HG02884 (cell line): Measurements from ENCODE around the gene ACOT4.
A peak's percentile ranks its signal among the peaks of the same experiment; 100 is the strongest.
"Not testable (repeated sequence)": the region's sequence is repeated elsewhere in the genome, so short reads cannot be mapped to it uniquely, and the experiment has no call there.

Source experiments
- ATAC-seq: cut with Tn5 transposase; IDR thresholded peaks from one replicate; pipeline ENCODE4 v1.9.1; 2021; ENCODE audit warnings: mild to moderate bottlenecking, moderate library complexity; ENCODE audit not compliant: unreplicated experiment

The ACOT4 gene

DNA sequence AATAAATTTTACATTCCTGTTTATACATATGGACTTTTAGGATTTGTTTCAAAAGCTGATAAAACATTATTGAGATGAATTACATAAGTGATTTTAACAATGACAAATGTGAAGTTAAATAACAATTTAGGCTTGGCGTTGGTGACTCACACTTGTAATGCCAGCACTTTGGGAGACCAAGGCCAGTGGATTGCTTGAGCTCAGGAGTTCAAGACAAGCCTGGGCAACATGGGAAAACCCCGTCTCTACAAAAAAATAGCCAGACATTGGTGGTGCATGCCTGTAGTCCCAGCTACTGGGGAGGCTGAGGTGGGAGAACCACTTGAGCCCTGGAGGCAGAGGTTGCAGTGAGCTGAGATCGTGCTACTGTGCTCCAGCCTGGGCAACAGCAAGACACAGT, 15.3 kb upstream of the ACOT4 start:
- no peak for ATAC-seq

DNA sequence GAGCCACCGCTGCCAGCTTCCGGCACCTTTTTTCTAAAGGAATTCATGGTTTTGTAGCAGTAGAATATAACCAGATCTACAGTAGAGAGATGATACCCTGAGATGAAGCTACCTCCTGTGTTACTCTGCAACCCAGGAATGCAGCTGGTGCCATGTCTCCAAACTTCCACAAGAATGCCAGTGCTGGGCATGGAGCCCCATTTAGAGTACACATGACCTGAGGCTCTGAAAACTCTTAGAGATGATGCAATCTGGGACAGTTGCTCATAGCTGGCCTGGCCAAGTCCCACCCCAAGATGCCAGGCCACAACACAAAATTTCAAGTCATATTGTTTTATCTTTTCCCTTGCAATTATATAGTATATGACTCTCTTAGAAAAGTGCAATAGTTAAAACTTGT, 14.5 kb upstream of the ACOT4 start:
- ATAC-seq = not testable (repeated sequence)

DNA sequence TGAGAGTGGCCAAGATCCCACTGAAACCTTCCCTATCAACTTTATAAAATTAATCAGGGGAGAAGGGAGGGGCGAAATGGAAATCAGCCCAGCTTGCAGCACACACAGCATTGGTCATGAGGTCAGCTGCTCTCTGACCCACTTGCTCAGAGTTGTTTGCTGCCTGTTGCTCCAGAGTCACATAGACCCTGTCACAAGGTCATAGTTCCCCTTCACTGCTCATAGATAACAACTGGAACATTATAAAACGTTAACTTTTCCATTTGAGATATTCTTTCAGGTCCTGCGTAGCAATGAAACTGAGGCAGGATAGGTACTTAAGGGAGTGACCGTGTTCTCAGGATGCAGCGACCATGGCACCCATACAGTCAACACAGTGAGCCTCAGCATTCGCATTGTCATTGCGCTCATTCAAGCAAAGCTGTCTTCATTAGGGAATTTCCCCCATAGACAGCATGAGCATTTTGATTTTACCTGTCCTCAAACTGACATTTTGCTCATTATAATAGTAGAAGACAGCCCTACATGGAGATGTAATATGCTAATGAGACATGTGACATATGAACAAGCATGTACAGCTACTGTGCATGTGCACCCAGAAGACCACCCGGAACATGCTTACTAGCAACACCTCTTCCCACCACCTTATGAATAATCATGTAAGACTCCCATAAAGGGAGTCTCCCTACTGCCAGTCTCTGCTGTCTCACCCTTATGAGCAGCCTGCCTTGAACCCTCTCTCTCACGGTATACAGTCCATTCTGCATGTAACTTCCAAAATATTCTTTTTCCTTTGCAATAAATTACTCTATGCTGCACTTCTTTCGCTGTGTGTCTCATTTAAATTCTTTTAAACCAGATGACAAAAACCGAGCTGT, 9.3 kb upstream of the ACOT4 start:
- ATAC-seq = not testable (repeated sequence)

DNA sequence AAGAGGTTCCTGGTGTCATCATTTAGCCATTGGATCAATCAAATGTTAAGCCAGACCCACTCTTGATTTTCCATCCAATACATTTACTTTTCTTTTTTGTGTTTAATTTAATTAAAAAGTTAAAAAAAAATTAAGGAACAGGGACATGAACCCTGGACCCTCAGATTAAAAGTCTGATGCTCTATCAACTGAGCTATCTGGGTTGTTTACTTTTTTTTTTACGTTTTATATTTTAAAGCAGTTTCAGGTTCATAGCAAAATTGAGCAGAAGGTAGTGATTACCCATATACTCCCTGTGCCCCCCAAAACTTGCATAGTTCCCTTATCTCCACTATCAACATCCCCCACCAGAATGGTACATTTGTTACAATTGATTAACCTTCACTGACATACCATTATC, 3.0 kb upstream of the ACOT4 start:
- no peak for ATAC-seq

DNA sequence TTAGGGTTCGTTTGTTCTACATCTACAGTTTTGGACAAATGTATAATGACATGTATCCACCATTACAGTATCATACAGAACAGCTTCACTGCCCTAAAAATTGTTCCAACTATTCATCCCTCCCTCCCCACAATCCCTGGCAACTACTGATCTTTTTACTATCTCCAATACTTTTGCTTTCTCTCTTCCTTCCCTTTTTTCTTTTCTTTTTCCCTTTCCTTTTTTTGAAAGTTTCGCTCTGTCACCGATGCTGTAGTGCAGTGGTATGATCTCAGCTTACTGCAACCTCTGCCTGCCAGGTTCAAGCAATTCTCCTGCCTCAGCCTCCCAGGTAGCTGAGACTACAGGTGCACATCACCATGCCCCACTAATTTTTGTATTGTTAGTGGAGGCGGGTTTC, 2.6 kb upstream of the ACOT4 start:
- no peak for ATAC-seq

DNA sequence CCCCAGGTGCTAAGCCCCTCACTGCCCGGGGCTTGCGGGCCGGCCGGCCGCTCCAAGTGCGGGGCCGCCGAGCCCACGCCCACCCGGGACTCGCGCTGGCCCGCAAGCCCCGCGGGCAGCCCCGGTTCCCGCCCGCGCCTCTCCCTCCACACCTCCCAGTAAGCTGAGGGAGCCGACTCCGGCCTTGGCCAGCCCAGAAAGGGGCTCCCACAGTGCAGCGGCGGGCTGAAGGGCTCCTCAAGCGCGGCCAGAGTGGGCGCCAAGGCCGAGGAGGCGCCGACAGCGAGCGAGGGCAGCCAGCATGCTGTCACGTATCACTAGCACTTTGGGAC, 1.0 kb upstream of the ACOT4 start:
- ATAC-seq = not testable (repeated sequence)

DNA sequence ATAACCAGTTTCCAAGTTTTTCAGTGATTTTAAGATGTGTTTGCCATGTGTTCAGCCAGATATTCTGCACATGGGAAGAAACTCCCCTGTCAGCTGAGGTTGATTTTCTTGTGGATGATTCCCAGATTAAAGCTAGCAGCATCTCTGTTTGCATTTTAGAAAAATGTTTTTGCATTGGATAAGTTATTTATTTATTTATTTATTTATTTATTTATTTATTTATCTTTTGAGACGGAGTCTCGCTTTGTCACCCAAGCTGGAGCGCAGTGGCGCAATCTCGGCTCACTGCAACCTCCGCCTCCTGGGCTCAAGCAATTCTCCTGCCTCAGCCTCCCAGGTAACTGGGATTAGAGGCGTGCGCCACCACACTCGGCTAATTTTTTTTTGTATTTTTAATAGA, 2.8 kb downstream of the ACOT4 start:
- no peak for ATAC-seq

DNA sequence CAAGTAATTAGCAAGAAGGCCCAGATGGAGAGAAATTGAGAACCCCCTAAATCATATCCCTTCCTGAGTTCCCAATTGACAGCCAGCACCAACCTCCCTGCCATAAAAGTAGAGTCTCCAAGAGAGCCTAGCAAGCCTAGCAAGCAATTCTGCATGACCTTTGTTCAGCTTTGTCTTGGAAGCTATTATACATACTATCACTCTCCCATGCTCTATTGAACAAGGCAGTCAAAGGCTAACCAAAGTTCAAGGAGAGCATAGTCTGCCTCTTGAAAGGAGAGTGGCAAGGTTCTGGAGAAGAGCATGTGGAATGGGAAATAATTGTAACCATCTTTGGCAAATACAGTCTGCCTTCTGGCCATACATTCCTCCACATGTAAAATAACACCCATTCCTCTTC, 7.8 kb downstream of the ACOT4 start:
- ATAC-seq = no peak

DNA sequence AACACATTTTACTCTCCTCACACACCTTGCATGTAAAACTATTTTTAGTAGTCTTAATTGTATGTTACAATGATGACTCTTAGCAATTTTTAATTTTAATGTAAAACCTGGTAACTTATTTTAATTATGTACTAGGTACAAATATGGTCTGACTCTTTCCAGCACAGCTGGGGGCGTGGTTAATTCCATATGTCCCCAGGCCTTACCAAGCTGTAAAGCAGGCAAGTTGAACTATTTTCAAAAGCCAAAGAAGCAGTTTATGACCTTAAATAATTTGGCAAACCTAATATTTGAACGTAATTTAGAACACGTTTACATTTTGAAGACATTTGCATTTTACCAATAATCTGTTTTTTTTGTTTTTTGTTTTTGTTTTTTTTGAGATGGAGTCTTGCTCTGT, 11.3 kb downstream of the ACOT4 start:
- no peak for ATAC-seq

DNA sequence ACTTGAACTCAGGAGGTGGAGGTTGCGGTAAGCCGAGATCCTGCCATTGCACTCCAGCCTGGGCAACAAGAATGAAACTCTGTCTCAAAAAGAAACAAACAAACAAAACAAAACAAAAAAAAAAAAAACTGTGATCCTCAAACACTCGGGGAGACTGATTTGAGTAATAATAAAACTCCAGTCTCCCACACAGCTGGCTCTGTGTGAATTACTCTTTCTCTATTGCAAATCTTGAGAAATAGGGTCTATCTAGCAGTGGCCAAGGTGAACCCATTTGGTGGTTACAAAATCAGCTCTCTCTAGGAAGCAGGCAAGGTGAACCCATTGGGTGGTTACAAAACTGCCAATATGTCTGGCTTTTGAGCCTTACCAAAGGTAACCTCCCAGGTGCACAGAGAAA, 14.6 kb downstream of the ACOT4 start:
- ATAC-seq = no peak

DNA sequence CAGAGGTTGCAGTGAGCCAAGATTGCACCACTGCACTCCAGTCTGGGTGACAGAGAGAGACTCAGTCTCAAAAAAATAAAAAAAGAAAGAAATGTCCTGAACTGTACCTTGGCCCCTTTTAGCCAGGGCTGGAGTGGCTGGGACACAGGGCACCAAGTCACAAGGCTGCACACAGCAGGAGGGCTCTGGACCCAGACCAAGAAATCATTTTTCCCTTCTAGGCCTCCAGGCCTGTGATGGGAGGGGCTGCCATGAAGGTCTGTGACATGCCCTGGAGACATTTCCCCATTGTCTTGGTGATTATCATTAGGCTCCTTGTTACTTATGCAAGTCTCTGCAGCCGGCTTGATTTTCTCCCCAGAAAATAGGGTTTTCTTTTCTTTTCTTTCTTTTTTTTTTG, 15.6 kb downstream of the ACOT4 start:
- ATAC-seq = no peak

DNA sequence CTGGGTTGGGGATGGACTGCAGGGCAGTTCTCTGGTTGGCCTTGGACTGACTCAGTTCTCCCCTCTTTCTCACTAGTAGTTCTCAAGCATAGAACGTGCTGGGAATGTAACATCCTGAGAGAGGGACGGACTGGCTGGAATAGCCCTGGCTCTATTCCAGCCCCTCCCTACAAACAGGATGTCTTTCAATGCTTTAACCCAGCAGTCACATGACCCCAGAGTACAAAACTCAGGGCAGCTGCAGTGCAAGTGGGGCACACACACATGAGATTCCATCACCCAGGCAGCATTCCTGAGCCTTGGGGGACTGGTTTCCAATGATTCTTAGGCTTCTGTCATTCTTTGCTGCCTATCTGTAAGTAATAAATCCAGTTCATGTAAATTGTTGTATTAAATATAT, 19.0 kb downstream of the ACOT4 start:
- no peak for ATAC-seq

DNA sequence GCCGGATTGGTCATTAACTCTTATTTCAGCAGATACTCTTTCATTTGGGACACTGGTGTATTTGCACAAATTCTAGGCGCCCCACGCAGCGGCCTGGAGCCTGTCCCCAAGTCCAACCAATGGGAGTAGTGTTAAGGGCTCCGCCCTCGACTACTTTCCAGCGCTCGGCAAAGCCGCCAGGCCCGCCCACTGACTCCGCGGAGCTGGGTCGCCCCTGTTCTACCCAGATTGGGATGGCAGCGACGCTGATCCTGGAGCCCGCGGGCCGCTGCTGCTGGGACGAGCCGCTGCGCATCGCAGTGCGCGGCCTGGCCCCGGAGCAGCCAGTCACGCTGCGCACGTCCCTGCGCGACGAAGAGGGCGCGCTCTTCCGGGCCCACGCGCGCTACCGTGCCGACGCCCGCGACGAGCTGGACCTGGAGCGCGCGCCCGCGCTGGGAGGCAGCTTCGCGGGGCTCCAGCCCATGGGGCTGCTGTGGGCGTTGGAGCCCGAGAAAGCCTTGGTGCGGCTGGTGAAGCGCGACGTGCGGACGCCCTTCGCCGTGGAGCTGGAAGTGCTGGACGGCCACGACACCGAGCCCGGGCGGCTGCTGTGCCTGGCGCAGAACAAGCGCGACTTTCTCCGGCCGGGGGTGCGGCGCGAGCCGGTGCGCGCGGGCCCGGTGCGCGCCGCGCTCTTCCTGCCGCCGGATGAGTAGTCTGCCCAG, 20.8 kb downstream of the ACOT4 start, which contains the start of gene ACOT6:
Gene ACOT6, plus strand, starts transcription at position 179 of the 707 bp plus-strand sequence. Its CDS starts 55 bp downstream, at position 234.
- ATAC-seq = peak; percentile 66

DNA sequence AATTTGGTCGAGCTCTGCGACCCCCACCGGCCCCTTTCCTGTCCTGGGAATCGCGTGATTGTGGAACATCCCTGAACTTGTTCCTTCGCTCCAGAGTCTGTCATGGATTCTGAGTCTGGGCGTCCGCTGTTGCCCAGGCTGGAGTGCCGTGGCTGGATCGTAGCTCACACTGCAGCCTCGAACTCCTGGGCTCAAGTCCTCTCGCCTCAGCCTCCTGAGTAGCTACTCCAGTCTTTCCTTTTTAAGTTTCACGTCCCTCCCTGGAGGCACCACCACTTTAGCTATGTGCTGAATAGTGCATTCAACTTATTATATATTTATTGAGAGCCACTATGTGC, 21.3 kb downstream of the ACOT4 start:
- ATAC-seq = no peak

DNA sequence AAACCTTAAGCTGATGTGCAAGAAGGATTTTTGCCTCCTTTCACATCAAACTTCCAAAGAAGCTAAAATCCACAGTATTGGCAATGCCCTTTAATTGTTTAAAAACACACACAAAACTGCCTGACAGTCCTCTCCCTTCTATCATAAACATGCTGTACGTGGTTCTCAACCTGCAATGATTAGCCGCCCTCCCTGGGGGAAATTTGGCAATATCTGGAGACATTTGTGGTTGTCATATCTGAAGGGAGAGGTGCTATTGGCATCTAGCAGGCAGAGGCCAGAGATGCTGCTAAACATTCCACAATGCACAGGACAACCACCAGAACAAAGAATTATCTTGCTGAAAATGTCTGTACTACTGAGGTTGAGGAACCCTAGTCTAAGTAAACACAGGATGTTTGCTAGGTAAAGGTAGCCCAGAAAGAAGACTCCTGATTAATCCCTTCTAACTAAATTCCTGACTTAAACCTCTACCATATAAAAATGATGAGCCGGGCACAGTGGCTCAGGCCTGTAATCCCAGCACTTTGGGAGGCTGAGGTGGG, 21.8 kb downstream of the ACOT4 start:
- no peak for ATAC-seq

DNA sequence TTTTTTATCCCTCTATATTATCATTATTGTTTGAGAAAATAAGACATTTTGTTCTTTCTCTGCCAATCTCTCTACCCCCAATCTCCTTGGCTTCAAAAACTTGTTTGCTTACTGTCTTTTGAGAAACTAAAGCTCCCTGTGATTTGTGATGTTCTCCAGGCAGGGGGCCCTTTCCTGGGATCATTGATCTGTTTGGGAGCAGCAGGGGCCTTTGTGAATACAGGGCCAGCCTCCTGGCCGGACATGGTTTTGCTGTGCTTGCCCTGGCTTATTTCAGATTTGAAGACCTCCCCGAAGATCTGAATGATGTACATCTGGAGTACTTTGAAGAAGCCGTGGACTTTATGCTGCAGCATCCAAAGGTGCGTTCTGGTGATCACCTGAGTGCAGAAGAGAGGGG, 25.2 kb downstream of the ACOT4 start:
- ATAC-seq = no peak

DNA sequence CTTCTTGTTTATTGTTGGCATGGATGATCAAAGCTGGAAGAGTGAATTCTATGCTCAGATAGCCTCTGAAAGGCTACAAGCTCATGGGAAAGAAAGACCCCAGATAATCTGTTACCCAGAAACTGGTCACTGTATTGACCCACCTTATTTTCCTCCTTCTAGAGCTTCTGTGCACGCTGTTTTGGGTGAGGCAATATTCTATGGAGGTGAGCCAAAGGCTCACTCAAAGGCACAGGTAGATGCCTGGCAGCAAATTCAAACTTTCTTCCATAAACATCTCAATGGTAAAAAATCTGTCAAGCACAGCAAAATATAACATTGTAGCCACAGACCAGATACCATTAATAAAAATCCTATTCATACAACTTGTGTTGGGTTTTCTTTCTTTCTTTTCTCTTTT, 27.9 kb downstream of the ACOT4 start:
- no peak for ATAC-seq

DNA sequence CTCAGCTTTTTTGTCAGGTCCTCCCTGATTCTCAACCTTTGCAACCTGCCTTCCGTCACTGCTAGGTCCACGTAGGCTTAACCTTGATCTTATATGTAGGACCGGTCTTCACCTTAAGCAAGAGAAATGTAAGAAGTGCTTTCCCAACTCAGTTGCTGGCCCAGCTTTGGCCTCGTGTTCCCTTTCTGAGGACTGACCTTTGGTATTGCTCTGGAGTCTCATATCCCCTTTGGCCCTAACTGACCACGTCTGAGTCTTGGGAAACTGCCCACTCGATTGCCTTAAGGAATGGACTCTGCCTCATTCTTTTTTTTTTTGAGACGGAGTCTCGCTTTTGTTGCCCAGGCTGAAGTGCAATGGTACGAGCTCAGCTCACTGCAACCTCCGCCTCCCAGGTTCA, 28.6 kb downstream of the ACOT4 start:
- ATAC-seq = no peak

DNA sequence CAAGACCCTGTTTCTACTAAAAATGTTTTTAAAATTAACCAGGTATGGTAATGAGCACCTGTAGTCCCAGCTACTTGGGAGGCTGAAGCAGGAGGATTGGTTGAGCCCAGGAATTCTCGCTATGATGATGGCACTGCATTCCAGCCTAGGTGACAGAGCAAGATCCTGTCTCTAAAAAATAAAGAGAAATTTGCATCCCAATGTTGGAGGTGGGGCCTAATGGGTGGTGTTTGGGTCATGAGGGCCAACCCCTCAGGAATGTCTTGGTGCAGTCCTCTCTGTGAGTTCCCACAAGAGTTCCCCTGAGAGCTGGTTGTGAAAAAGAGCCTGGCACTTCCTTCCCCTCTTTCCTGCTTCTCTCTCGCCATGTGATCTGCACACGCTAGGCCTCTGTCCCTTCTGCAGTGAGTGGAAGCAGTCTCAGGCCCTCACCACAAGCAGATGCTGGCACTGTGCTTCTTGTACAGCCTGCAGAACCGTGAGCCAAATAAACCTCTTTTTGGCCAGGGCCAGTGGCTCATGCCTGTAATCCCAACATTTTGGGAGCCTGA, 31.9 kb downstream of the ACOT4 start:
- no peak for ATAC-seq

DNA sequence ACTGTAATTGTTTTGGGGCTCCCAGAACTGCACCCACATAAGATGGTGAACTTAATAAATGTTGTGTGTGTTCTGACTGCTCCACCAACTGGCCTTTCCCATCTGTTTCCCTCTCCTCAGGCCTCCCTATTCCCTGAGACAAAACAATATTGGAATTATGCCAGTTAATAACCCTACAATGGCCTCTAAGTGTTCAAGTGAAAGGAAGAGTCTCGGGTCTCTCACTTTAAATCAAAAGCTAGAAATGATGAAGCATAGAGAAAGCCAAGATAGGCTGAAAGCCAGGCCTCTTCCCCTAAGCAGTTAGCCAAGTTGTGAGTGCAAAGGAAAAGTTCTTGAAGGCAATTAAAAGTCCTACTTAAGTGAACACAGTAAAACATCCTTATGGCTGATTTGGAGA, 34.0 kb downstream of the ACOT4 start:
- no peak for ATAC-seq

DNA sequence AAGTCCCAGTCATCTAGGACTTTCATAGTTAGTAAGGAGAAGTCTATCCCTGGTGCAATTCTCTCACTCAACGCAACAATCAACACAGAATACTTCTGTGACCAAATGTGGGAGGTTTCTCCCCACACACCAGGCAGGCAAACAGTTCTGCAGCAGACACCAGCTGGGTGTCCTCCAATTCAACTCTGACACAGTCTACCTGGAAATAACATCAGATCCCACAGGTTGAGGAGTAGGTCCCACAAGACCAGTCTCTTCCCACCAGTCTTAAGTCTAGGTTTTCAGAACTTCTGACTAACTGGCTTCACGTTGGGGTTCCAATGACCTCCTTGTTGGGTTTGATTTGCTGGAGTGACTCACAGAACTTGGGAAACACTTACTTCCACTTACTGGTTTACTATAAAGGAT, 35.5 kb downstream of the ACOT4 start:
- ATAC-seq = no peak
